Measurements from ENCODE around the gene C1QTNF2. TPM values are rescaled to one million over a fixed set of nuclear protein-coding genes. Genes with fewer than 3 reads are reported as not detected.

Gene C1QTNF2
- total RNA-seq, 1 experiment from 2014 or later = not detected

DNA sequence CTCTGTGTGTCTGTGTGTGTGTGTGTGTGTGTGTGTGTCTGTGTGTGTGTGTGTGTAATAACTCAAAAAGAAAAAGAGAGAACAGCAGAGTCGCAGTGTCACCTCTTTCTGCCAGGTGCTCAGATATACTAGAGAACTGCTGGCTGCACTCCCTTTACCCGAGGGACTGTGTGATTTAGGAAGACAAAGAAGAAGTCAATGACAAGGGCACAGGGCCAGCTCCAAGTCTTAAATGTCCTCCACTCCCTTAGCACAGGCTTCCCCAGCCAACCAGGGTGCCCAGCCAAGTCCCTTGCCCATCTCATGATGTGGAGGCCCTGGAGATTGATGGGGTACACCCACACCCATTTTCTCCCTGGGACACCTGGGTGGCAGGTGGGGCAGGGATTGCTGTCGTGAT lies 66.7 kb downstream of the C1QTNF2 start:
- Mint-ChIP-seq H3K27me3 (ENCODE audit: insufficient read depth, unreplicated experiment) (no peaks in the 10 kb centered on the region), H3K36me3 (ENCODE audit: insufficient read depth, unreplicated experiment) (no peaks in the 10 kb centered on the region), H3K4me1 (ENCODE audit: insufficient read depth, unreplicated experiment) (no peaks in the 10 kb centered on the region), H3K27ac (ENCODE audit: low read depth, unreplicated experiment) (no peak overlapping the region), H3K9me3 (ENCODE audit: unreplicated experiment) (no peaks in the 10 kb centered on the region), H3K4me3 (ENCODE audit: unreplicated experiment) (no peak overlapping the region)
- CTCF ChIA-PET = interaction anchor here (0.7 to 1.0 kb wide), 2 partner anchors 36 to 282 kb away, joined by 3 to 5 read pairs; no protein-coding TSS in a partner anchor
- no peak for DNase-seq (ENCODE audit: unreplicated experiment)
- TF ChIP-seq, protein P1, sequence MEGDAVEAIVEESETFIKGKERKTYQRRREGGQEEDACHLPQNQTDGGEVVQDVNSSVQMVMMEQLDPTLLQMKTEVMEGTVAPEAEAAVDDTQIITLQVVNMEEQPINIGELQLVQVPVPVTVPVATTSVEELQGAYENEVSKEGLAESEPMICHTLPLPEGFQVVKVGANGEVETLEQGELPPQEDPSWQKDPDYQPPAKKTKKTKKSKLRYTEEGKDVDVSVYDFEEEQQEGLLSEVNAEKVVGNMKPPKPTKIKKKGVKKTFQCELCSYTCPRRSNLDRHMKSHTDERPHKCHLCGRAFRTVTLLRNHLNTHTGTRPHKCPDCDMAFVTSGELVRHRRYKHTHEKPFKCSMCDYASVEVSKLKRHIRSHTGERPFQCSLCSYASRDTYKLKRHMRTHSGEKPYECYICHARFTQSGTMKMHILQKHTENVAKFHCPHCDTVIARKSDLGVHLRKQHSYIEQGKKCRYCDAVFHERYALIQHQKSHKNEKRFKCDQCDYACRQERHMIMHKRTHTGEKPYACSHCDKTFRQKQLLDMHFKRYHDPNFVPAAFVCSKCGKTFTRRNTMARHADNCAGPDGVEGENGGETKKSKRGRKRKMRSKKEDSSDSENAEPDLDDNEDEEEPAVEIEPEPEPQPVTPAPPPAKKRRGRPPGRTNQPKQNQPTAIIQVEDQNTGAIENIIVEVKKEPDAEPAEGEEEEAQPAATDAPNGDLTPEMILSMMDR (IDR thresholded peaks at IDR 0.05; ENCODE audit: unreplicated experiment) = no peak
- no TSS peak for BruUV-seq (replicated peaks)
- POLR2A ChIA-PET = no interaction called here
- intact Hi-C loops (cut with micrococcal nuclease) = no loop called here

DNA sequence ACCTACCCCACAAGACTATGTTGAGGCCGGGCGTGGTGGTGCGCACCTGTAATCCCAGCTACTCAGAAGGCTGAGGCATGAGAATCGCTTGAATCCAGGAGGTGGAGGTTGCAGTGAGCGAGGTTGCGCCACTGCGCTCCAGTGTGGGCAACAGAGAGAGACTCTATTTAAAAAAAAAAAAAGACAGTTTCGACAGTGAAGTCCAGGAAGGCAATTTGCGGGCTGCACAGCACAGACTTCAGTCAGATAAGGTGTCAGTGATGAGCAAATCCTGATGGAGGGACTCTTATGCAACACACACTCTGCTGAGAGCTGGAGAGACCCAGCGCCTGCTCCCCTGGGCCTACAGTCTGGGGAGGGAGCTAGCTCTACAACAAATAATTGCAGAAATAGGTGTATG lies 72.2 kb downstream of the C1QTNF2 start:
- no peak overlapping the region for H3K27ac Mint-ChIP-seq (ENCODE audit: low read depth, unreplicated experiment)
- ChIA-PET CTCF (interaction anchor here (0.7 to 2.0 kb wide), 2 partner anchors 10 to 26 kb away, joined by 3 to 6 read pairs; no protein-coding TSS in a partner anchor), POLR2A (interaction anchor here (0.9 kb wide), 1 partner anchor 10 kb away, joined by 3 read pairs; no protein-coding TSS in a partner anchor)
- peaks cover 7% of the 10 kb centered on the region for H3K4me1 Mint-ChIP-seq (ENCODE audit: insufficient read depth, unreplicated experiment)
- no peaks in the 10 kb centered on the region for H3K9me3 Mint-ChIP-seq (ENCODE audit: unreplicated experiment)
- H3K27me3 Mint-ChIP-seq (ENCODE audit: insufficient read depth, unreplicated experiment) = no peaks in the 10 kb centered on the region
- BruUV-seq (replicated peaks) = no TSS peak
- no peak overlapping the region for H3K4me3 Mint-ChIP-seq (ENCODE audit: unreplicated experiment)
- H3K36me3 Mint-ChIP-seq (ENCODE audit: insufficient read depth, unreplicated experiment) = no peaks in the 10 kb centered on the region
- intact Hi-C loops (cut with micrococcal nuclease) = no loop called here
- TF ChIP-seq, protein P1 (IDR thresholded peaks at IDR 0.05; ENCODE audit: unreplicated experiment) = no peak
- DNase-seq (ENCODE audit: unreplicated experiment) = no peak

DNA sequence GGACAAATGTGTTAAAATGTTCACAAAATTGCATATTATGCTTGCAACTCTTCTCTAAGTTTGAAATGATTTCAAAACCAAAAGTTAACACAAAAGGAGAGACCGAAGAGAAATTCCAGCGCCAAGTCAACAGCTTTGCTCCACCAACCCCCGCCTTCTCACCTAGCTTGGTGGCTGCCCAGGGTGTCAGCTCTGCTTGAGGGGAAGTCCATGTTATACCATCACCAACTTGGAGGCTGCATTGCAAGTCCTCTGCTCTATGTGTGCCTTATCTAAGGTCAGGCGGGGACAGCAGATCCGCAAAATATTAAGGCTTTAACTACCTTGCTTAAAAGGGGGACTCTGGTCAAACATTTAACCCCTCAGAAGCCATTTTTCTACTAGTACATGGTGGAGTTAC lies 72.7 kb downstream of the C1QTNF2 start:
- Mint-ChIP-seq H3K9me3 (ENCODE audit: unreplicated experiment) (no peaks in the 10 kb centered on the region), H3K27ac (ENCODE audit: low read depth, unreplicated experiment) (no peak overlapping the region), H3K4me3 (ENCODE audit: unreplicated experiment) (no peak overlapping the region), H3K36me3 (ENCODE audit: insufficient read depth, unreplicated experiment) (no peaks in the 10 kb centered on the region), H3K4me1 (ENCODE audit: insufficient read depth, unreplicated experiment) (peaks cover 7% of the 10 kb centered on the region), H3K27me3 (ENCODE audit: insufficient read depth, unreplicated experiment) (no peaks in the 10 kb centered on the region)
- CTCF ChIA-PET = interaction anchor here (0.7 to 2.0 kb wide), 2 partner anchors 10 to 26 kb away, joined by 3 to 6 read pairs; no protein-coding TSS in a partner anchor
- no TSS peak for BruUV-seq (replicated peaks)
- intact Hi-C loops (cut with micrococcal nuclease) = no loop called here
- DNase-seq (ENCODE audit: unreplicated experiment) = no peak
- TF ChIP-seq, protein P1 (IDR thresholded peaks at IDR 0.05; ENCODE audit: unreplicated experiment) = no peak
- POLR2A ChIA-PET = no interaction called here

Other genes with a start within 250 kb of the C1QTNF2 start
- gene FABP6, start 141.1 kb downstream of the C1QTNF2 start, total RNA-seq (2022) = not detected in 2 replicates
- gene CCNJL, start 58.1 kb downstream of the C1QTNF2 start, total RNA-seq (2022) = 3.5 and 3.6 TPM in 2 replicates
- gene FAM200C, start 29.4 kb upstream of the C1QTNF2 start, total RNA-seq (2022) = 2.2 and 3.7 TPM in 2 replicates
- 64.6 and 85.6 TPM in 2 replicates for gene SLU7, start 48.5 kb upstream of the C1QTNF2 start, total RNA-seq (2022)
- 87.0 and 119 TPM in 2 replicates for gene PTTG1, start 51.2 kb upstream of the C1QTNF2 start, total RNA-seq (2022)